A673 (cell line): ENCODE measurements around the gene SERINC3. TPM values are rescaled to one million over a fixed set of nuclear protein-coding genes. Genes with fewer than 3 reads are reported as not detected.

Experiments
- BruUV-seq: library from RNA; stranded (reverse); fragments of 400-500 nt; replicated peaks from 2 replicates; lab custom pipeline; 2021; lab: Mats Ljungman, UMichigan
- CTCF ChIA-PET: fragments of 300-600 bp; sonication (Branson Sonifier 250); formaldehyde crosslinking; loops from one replicate; lab custom pipeline; 2022; ENCODE audit warnings: antibody characterized with exemption; lab: Charles Lee
- POLR2A ChIA-PET: fragments of 300-600 bp; sonication (Branson Sonifier 250); formaldehyde crosslinking; loops from one replicate; lab custom pipeline; 2022; ENCODE audit warnings: antibody characterized with exemption; ENCODE audit not compliant: low non-redundant PET; lab: Charles Lee
- DNase-seq: peaks from one replicate; pipeline ENCODE4 v3.0.0-alpha.2; 2015; ENCODE audit warnings: low spot score
- H3K27ac ChIP-seq: fragments of 200-600 bp; sonication (generic); 2 replicates; pipeline ENCODE4 v1.5.1; 2016; ENCODE audit warnings: mixed run types, low read depth, mild to moderate bottlenecking, mixed read lengths, antibody characterized with exemption, low read length; ENCODE audit not compliant: poor library complexity, severe bottlenecking
- H3K27me3 ChIP-seq: fragments of 200-600 bp; sonication (generic); replicated peaks from 2 replicates; pipeline ENCODE4 v1.6.1; 2017; ENCODE audit warnings: mixed run types, low read depth, mild to moderate bottlenecking, mixed read lengths, antibody characterized with exemption, low read length; ENCODE audit not compliant: insufficient read depth, poor library complexity
- H3K36me3 ChIP-seq: fragments of 200-600 bp; sonication (generic); 2 replicates; pipeline ENCODE4 v1.6.1; 2016; ENCODE audit warnings: mixed run types, mild to moderate bottlenecking, mixed read lengths, antibody characterized with exemption, low read length; ENCODE audit not compliant: insufficient read depth, poor library complexity, severe bottlenecking
- H3K4me1 ChIP-seq: fragments of 200-600 bp; sonication (generic); 2 replicates; pipeline ENCODE4 v1.6.1; 2017; ENCODE audit warnings: mixed run types, mild to moderate bottlenecking, mixed read lengths, antibody characterized with exemption, low read length; ENCODE audit not compliant: insufficient read depth, poor library complexity, severe bottlenecking
- H3K4me3 ChIP-seq: fragments of 200-600 bp; sonication (generic); 2 replicates; pipeline ENCODE4 v1.5.1; 2016; ENCODE audit warnings: low read depth, mixed run types, mild to moderate bottlenecking, mixed read lengths, low read length; ENCODE audit not compliant: poor library complexity, severe bottlenecking
- H3K9me3 ChIP-seq: fragments of 200-600 bp; sonication (generic); 2 replicates; pipeline ENCODE4 v1.6.1; 2016; ENCODE audit warnings: mixed run types, low read depth, mild to moderate bottlenecking, mixed read lengths, antibody characterized with exemption, low read length; ENCODE audit not compliant: poor library complexity, severe bottlenecking
- EZH2 ChIP-seq: fragments of 200-600 bp; sonication (generic); IDR thresholded peaks from 2 replicates; pipeline ENCODE4 v1.6.1; 2017; ENCODE audit warnings: borderline replicate concordance, low read depth, mild to moderate bottlenecking, mixed read lengths, antibody characterized with exemption, low read length; ENCODE audit not compliant: poor library complexity, severe bottlenecking
- intact Hi-C: fragments of 100-400 bp; cut with micrococcal nuclease; formaldehyde crosslinking; loops from one replicate; pipeline ENCODE4 v1.10.0; 2022; ENCODE audit not compliant: unreplicated experiment
- total RNA-seq: library from RNA; stranded (reverse); gene quantifications from 2 replicates; pipeline ENCODE4 v1.2.3, GENCODE V29; 2021
- TF ChIP-seq, protein P1 (sequence below): fragments of 300-800, 200-600 bp; sonication (generic); conservative IDR thresholded peaks from 2 replicates; pipeline ENCODE4 v1.5.1; 2017; ENCODE audit warnings: low read depth, mild to moderate bottlenecking, antibody characterized with exemption, low read length, moderate library complexity, mixed read lengths

SERINC3 gene
- total RNA-seq, 1 experiment from 2014 or later, result 50.5 TPM

DNA sequence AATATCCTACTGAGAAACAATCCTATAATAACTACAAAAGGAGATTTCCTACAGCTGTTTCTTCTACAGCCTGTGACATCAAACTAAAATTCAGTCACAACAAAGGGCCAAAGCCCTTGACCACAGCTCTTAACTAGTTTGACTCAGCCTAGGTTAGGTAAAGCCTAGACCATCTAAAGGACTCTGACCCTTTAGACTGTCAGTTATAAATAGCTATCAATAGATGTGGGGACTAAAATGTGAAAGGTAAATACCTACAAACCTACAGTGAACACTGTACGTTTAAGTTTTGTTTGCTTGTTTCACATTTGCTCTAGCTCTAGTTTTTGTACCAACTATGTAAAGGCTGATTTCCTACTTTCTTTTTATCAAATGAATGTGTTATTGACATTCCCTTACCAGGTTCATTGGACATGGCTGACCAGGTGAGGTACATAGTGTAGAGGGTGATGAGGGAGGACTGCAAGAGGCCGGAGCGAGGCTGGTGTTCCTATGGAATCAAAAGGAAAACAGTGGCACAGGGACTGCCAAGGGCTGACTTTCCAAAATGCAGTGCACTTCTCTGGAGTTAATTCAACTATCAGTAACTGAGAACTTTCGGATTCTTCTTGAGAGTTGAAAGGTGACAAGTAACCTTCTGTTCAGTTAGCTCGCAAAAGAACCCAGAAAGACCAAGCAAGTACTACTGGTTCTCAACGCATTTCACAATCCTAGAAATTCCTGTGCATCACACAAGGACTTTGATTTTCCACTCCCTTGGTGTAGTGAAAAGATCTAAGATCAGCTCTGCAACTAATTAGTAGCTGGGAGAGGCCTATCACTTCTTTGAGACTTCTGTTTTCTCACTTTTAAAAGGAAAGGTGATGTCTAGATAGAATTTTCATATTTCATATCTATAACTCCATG, 17.2 kb downstream of the SERINC3 start:
- Histone ChIP-seq H3K27ac (no peak overlapping the region), H3K4me3 (no peak overlapping the region), H3K27me3 (no peaks in the 10 kb centered on the region), H3K36me3 (peaks cover 65% of the 10 kb centered on the region), H3K9me3 (no peaks in the 10 kb centered on the region), H3K4me1 (no peaks in the 10 kb centered on the region)
- no peak for DNase-seq
- intact Hi-C loops, result no loop called here
- BruUV-seq, result no TSS peak
- ChIA-PET CTCF (no interaction called here), POLR2A (no interaction called here)
- no peak for TF ChIP-seq EZH2
- TF ChIP-seq, protein P1, sequence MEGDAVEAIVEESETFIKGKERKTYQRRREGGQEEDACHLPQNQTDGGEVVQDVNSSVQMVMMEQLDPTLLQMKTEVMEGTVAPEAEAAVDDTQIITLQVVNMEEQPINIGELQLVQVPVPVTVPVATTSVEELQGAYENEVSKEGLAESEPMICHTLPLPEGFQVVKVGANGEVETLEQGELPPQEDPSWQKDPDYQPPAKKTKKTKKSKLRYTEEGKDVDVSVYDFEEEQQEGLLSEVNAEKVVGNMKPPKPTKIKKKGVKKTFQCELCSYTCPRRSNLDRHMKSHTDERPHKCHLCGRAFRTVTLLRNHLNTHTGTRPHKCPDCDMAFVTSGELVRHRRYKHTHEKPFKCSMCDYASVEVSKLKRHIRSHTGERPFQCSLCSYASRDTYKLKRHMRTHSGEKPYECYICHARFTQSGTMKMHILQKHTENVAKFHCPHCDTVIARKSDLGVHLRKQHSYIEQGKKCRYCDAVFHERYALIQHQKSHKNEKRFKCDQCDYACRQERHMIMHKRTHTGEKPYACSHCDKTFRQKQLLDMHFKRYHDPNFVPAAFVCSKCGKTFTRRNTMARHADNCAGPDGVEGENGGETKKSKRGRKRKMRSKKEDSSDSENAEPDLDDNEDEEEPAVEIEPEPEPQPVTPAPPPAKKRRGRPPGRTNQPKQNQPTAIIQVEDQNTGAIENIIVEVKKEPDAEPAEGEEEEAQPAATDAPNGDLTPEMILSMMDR, result no peak

DNA sequence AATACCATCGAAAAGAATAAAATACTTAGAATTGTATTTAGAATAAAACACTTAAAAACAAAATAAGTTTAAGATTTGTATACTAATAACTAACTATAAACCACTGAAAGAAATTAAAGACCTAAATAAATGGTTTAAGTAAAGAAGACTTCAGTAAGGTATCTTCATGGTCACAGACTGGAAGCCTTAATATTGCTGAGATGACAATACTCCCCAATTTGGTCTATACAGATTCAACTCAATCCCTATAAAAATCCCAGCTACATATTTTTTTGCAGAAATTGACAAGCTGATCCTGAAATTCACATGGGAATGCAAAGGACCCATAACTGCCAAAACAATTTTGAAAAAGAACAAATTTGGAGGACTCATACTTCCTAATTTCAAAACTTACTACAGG, 18.9 kb downstream of the SERINC3 start:
- Histone ChIP-seq H3K36me3 (peaks cover 57% of the 10 kb centered on the region), H3K27ac (no peak overlapping the region), H3K9me3 (no peaks in the 10 kb centered on the region), H3K4me3 (no peak overlapping the region), H3K27me3 (no peaks in the 10 kb centered on the region), H3K4me1 (no peaks in the 10 kb centered on the region)
- TF ChIP-seq, protein P1, result no peak
- no peak for TF ChIP-seq EZH2
- no peak for DNase-seq
- ChIA-PET POLR2A (no interaction called here), CTCF (interaction anchor here (0.5 kb wide), 1 partner anchor 68 kb away, joined by 3 read pairs; no protein-coding TSS in a partner anchor)
- intact Hi-C loops, result no loop called here
- BruUV-seq, result no TSS peak

DNA sequence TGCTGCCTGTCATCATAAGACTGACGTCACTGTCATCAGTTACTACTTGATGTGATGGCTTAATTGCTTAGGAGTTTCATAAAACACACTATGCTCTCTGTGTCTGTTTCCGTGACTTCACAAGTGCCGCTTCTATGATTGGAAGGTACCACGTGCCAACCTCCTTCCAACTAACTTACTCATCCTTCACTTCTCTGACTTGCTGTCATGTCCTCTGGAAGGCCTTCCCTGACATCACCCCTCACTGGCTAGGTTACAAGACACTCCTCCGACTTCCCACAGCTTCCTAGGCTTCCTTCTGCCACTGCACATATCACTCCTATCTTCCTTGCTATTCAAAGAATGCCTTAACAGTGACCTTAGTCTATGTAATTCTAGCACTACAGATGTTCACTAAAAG, 20.4 kb downstream of the SERINC3 start:
- no TSS peak for BruUV-seq
- no peak overlapping the region for H3K4me3 ChIP-seq
- TF ChIP-seq EZH2, result no peak
- TF ChIP-seq, protein P1, result no peak
- intact Hi-C loops, result no loop called here
- H3K36me3 ChIP-seq, result peaks cover 55% of the 10 kb centered on the region
- no peaks in the 10 kb centered on the region for H3K9me3 ChIP-seq
- H3K27ac ChIP-seq, result no peak overlapping the region
- ChIA-PET POLR2A (no interaction called here), CTCF (no interaction called here)
- H3K4me1 ChIP-seq, result no peaks in the 10 kb centered on the region
- no peak for DNase-seq
- no peaks in the 10 kb centered on the region for H3K27me3 ChIP-seq
